ENCODE measurements around the gene CCL2. TPM values are rescaled to one million over a fixed set of nuclear protein-coding genes. Genes with fewer than 3 reads are reported as not detected.

The CCL2 gene
- total RNA-seq, 1 donor from 2014 or later: 34.1 TPM

DNA sequence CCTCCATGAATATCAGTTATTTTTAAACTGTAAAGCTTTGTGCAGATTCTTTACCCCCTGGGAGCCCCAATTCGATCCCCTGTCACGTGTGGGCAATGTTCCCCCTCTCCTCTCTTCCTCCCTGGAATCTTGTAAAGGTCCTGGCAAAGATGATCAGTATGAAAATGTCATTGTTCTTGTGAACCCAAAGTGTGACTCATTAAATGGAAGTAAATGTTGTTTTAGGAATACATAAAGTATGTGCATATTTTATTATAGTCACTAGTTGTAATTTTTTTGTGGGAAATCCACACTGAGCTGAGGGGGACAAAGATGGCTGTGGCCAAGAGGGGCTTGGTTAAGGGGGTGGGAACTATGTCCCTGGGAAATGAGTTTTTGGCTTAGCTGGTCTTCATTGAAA is 32.8 kb downstream of the CCL2 start:
- intact Hi-C loops (cut with DNase I): no loop called here

DNA sequence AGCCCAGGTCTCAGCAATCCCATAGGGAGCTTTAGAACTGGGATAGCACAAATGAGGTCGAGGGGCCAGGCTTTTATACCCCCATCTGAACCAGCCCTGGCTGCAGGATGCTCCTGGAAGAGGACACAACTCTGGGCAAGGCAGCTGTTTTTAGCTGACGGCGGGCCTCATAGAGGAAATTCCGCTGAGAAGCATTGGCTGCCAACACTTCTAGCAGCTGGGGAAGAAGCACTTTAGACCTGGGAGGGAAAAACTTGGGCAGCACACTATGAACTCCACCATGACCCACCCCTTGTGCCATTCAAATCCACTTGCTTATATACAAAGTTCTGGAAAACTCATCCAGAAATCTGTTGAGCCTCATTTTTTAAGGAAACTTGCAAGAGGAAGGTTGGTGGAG is 35.5 kb downstream of the CCL2 start:
- intact Hi-C loops (cut with DNase I): no loop called here
- ATAC-seq: no peak
- Histone ChIP-seq H3K27ac (no peak overlapping the region), H3K27me3 (ENCODE audit: low read depth) (no peaks in the 10 kb centered on the region), H3K36me3 (no peaks in the 10 kb centered on the region), H3K4me1 (no peaks in the 10 kb centered on the region), H3K9me3 (no peaks in the 10 kb centered on the region), H3K4me3 (no peak overlapping the region)
- TF ChIP-seq, protein P1, sequence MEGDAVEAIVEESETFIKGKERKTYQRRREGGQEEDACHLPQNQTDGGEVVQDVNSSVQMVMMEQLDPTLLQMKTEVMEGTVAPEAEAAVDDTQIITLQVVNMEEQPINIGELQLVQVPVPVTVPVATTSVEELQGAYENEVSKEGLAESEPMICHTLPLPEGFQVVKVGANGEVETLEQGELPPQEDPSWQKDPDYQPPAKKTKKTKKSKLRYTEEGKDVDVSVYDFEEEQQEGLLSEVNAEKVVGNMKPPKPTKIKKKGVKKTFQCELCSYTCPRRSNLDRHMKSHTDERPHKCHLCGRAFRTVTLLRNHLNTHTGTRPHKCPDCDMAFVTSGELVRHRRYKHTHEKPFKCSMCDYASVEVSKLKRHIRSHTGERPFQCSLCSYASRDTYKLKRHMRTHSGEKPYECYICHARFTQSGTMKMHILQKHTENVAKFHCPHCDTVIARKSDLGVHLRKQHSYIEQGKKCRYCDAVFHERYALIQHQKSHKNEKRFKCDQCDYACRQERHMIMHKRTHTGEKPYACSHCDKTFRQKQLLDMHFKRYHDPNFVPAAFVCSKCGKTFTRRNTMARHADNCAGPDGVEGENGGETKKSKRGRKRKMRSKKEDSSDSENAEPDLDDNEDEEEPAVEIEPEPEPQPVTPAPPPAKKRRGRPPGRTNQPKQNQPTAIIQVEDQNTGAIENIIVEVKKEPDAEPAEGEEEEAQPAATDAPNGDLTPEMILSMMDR (IDR thresholded peaks at IDR 0.05): no peak
- no peak for DNase-seq

More for the DNA sequence above, 32.8 kb downstream of the CCL2 start:
- Histone ChIP-seq H3K36me3 (no peaks in the 10 kb centered on the region), H3K4me3 (no peak overlapping the region), H3K9me3 (no peaks in the 10 kb centered on the region), H3K4me1 (no peaks in the 10 kb centered on the region), H3K27ac (no peak overlapping the region), H3K27me3 (ENCODE audit: low read depth) (no peaks in the 10 kb centered on the region)
- TF ChIP-seq, protein P1 (IDR thresholded peaks at IDR 0.05): no peak
- ATAC-seq (no peak), DNase-seq (no peak)

DNA sequence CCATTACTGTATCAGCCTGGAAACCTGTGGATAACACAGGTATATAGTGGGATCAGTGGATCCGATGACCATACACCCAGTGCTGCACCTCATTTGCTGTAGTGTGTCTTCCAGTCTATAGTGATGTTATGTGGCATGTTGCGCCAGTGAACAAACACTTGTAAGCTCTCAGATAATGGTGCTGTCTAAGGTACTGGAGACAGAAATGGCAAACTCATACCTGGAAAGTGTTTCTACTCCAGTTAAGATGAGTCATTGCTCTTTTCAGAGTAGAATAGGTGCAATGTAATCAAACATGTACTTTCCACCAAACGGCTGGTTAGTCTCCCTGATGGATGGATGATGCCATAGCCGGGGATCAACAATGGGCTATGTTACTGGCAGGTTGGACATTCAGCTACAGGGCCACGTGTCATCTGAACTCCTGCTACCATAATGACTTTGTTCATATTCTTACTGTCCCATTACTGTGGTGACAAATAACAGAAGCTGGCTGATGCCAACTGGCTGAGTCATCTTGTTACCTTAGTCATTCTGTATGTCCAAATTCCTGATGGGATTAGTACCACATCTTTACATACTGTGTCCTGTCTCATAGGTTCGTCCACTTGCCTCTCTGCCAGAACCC is 36.8 kb downstream of the CCL2 start:
- no peak overlapping the region for H3K27ac ChIP-seq
- no peaks in the 10 kb centered on the region for H3K9me3 ChIP-seq
- H3K27me3 ChIP-seq (ENCODE audit: low read depth): no peaks in the 10 kb centered on the region
- DNase-seq: no peak
- ATAC-seq: no peak
- H3K4me1 ChIP-seq: no peaks in the 10 kb centered on the region
- TF ChIP-seq, protein P1 (IDR thresholded peaks at IDR 0.05): no peak
- H3K4me3 ChIP-seq: no peak overlapping the region
- no peaks in the 10 kb centered on the region for H3K36me3 ChIP-seq
- intact Hi-C loops (cut with DNase I): no loop called here

DNA sequence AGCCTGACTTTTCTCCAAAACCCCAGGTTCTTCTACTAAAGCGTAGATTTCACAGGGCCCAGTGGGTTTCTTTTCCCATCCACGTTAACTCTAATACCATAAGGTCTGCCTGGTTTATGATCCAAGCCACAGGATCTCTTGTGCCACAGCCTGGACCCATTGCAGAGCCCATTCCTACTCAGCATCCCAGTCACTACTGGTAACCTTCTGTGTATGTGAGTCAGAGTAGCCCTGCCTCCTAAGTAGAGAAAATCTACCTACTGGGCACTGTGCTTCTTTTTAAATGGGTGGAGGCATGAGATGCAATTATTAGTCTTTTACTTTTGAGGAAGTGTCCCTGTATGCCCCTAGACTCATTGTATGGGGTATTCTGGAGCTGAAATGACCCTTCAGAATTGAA is 43.9 kb downstream of the CCL2 start:
- Histone ChIP-seq H3K9me3 (no peaks in the 10 kb centered on the region), H3K36me3 (no peaks in the 10 kb centered on the region), H3K4me1 (peaks cover 15% of the 10 kb centered on the region), H3K27ac (no peak overlapping the region), H3K27me3 (ENCODE audit: low read depth) (no peaks in the 10 kb centered on the region), H3K4me3 (no peak overlapping the region)
- DNase-seq: no peak
- ATAC-seq: no peak
- intact Hi-C loops (cut with DNase I): no loop called here
- TF ChIP-seq, protein P1 (IDR thresholded peaks at IDR 0.05): no peak

DNA sequence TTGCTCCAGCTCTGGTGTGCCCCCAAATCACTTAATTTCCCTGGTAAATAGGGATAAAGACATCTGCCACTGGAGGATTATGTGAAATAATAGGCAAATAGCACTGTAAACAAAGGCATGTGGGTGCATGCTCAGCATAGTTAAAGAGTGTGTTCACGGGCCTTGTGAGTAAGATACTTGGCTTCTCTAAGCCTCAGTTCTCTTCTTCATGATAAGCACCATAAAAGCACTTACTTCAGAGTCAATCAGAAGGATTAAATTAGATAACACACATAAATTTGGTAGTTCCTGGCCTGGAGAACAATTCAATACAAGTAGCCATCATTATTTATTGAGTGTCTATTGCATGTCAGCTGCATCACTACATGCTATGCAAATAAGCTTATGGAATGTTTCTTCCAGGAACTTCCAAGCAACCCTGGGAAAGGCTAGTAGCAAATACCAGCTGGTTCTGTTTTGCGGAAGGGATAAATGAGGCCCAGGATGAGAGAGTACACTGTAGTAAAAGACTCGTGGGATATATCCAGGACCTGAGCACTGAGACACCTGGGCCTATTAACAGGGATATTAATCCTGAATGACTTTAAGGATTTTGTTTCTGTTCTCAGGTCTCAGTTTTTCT is 45.0 kb downstream of the CCL2 start:
- no peak for ATAC-seq
- Histone ChIP-seq H3K27ac (no peak overlapping the region), H3K4me1 (peaks cover 15% of the 10 kb centered on the region), H3K4me3 (no peak overlapping the region), H3K27me3 (ENCODE audit: low read depth) (no peaks in the 10 kb centered on the region), H3K36me3 (no peaks in the 10 kb centered on the region), H3K9me3 (no peaks in the 10 kb centered on the region)
- intact Hi-C loops (cut with DNase I): no loop called here
- TF ChIP-seq, protein P1 (IDR thresholded peaks at IDR 0.05): no peak
- no peak for DNase-seq
